ENCODE measurements around the gene ZNF483. TPM values are rescaled to one million over a fixed set of nuclear protein-coding genes. Genes with fewer than 3 reads are reported as not detected.
"Not testable (repeated sequence)": the region's sequence is repeated elsewhere in the genome, so short reads cannot be mapped to it uniquely, and the experiment has no call there.

Gene ZNF483
- total RNA-seq, 1 donor from 2014 or later: 2.7 TPM

DNA sequence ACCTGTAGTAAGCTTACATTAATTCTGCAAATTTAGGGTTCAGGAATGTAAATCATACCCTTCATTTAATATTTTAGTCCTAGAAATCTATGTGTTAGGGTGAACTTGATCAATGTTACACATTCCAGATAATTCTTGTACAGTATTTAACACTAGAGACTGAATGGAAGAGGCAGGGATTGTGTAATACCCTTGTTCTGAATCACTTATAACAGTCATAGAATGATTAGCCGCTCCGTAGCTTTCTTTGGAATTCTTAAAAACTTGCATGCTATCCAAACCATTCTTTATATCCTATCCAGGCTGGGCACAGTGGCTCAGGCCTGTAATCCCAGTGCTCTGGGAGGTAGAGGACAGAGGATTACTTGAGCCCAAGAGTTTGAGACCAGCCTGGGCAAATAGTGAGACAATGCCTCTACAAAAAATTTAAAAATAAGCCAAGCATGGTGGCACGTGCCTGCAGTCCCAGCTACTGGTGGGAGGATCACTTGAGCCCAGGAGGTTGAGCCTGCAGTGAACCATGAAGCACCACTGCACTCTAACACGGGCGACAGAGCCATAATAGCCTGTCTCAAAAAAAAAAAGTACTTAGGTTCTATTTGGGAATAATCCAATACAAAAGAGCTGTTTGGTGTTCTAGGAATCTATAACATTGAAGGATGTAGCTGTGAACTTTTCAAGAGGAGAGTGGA lies 8.3 kb downstream of the ZNF483 start:
- H3K9me3 Mint-ChIP-seq: peaks cover 8% of the 10 kb centered on the region
- ATAC-seq (ENCODE audit: low read depth) (no peak), DNase-seq (no peak)
- no peaks in the 10 kb centered on the region for H3K27me3 Mint-ChIP-seq
- H3K4me3 Mint-ChIP-seq: no peak overlapping the region
- intact Hi-C loops (cut with micrococcal nuclease): no loop called here
- peaks cover 25% of the 10 kb centered on the region for H3K36me3 Mint-ChIP-seq (ENCODE audit: low read depth)
- no peaks in the 10 kb centered on the region for H3K4me1 Mint-ChIP-seq
- ChIA-PET POLR2A (no interaction called here), CTCF (no interaction called here)
- H3K27ac Mint-ChIP-seq: no peak overlapping the region
- TF ChIP-seq, protein P1, sequence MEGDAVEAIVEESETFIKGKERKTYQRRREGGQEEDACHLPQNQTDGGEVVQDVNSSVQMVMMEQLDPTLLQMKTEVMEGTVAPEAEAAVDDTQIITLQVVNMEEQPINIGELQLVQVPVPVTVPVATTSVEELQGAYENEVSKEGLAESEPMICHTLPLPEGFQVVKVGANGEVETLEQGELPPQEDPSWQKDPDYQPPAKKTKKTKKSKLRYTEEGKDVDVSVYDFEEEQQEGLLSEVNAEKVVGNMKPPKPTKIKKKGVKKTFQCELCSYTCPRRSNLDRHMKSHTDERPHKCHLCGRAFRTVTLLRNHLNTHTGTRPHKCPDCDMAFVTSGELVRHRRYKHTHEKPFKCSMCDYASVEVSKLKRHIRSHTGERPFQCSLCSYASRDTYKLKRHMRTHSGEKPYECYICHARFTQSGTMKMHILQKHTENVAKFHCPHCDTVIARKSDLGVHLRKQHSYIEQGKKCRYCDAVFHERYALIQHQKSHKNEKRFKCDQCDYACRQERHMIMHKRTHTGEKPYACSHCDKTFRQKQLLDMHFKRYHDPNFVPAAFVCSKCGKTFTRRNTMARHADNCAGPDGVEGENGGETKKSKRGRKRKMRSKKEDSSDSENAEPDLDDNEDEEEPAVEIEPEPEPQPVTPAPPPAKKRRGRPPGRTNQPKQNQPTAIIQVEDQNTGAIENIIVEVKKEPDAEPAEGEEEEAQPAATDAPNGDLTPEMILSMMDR (IDR thresholded peaks at IDR 0.05): no peak

DNA sequence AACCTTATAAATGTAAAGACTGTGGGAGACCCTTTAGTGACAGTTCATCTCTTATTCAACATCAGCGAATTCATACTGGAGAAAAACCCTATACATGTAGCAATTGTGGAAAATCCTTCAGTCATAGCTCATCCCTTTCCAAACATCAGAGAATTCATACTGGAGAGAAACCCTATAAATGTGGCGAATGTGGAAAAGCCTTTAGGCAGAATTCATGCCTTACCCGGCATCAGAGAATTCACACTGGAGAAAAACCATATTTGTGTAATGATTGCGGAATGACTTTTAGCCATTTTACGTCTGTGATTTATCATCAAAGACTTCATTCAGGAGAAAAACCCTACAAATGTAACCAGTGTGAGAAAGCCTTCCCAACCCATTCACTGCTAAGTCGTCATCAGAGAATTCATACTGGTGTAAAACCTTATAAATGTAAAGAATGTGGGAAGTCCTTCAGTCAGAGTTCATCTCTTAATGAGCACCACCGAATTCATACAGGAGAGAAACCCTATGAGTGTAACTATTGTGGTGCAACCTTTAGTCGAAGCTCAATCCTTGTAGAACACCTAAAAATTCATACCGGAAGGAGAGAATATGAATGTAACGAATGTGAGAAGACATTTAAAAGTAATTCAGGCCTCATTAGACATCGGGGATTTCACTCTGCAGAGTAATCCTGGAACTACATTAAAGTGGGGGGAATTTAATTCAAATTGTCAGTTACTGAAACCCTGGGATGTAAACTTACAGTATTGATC lies 17.7 kb downstream of the ZNF483 start:
- TF ChIP-seq, protein P1 (IDR thresholded peaks at IDR 0.05): no peak
- H3K27me3 Mint-ChIP-seq: no peaks in the 10 kb centered on the region
- peaks cover 49% of the 10 kb centered on the region for H3K9me3 Mint-ChIP-seq
- no peaks in the 10 kb centered on the region for H3K4me1 Mint-ChIP-seq
- intact Hi-C loops (cut with micrococcal nuclease): no loop called here
- ChIA-PET CTCF (no interaction called here), POLR2A (no interaction called here)
- no peak overlapping the region for H3K4me3 Mint-ChIP-seq
- H3K27ac Mint-ChIP-seq: no peak overlapping the region
- peaks cover 50% of the 10 kb centered on the region for H3K36me3 Mint-ChIP-seq (ENCODE audit: low read depth)
- DNase-seq (no peak), ATAC-seq (ENCODE audit: low read depth) (no peak)

DNA sequence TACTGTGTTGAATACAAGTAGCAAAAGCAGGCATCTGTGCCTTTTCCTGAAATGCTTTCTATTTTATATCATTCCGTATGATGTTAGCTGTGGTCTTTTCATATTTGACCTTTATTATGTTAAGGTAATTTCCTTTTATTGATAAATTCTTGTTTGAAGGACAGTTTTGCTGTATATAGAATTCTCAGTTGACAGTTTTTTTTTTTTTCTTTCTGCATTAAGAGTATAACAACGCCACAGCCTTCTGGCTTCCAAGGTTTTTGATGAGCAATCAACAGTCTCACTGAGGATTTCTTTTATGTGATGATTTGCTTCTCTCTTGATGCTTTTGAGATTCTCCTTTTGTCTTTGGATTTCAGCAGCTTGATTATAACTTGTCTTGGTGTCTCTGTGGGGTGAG lies 23.6 kb downstream of the ZNF483 start:
- H3K4me1 Mint-ChIP-seq: no peaks in the 10 kb centered on the region
- H3K36me3 Mint-ChIP-seq (ENCODE audit: low read depth): peaks cover 30% of the 10 kb centered on the region
- H3K4me3 Mint-ChIP-seq: no peak overlapping the region
- ATAC-seq (ENCODE audit: low read depth) (no peak), DNase-seq (no peak)
- no peaks in the 10 kb centered on the region for H3K27me3 Mint-ChIP-seq
- peaks cover 46% of the 10 kb centered on the region for H3K9me3 Mint-ChIP-seq
- ChIA-PET CTCF (no interaction called here), POLR2A (no interaction called here)
- TF ChIP-seq, protein P1 (IDR thresholded peaks at IDR 0.05): no peak
- intact Hi-C loops (cut with micrococcal nuclease): no loop called here
- no peak overlapping the region for H3K27ac Mint-ChIP-seq

DNA sequence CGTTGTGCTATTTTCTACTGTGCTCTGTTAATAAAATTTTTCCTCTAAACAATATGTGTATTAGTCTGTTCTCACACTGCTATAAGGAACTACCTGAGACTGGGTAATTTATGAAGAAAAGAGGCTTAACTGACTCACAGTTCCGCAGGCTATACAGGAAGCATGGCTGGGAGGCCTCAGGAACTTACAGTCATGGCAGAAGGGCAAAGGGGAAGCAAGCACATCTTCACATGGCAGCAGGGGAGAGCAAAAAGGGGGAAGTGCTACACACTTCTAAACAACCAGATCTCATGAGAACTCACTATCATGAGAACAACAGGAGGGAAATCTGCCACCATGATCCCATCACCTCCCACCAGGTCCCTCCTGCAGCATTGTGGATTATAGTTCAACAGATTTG lies 30.4 kb downstream of the ZNF483 start:
- H3K9me3 Mint-ChIP-seq: peaks cover 35% of the 10 kb centered on the region
- H3K36me3 Mint-ChIP-seq (ENCODE audit: low read depth); CTCF ChIA-PET: not testable (repeated sequence)

DNA sequence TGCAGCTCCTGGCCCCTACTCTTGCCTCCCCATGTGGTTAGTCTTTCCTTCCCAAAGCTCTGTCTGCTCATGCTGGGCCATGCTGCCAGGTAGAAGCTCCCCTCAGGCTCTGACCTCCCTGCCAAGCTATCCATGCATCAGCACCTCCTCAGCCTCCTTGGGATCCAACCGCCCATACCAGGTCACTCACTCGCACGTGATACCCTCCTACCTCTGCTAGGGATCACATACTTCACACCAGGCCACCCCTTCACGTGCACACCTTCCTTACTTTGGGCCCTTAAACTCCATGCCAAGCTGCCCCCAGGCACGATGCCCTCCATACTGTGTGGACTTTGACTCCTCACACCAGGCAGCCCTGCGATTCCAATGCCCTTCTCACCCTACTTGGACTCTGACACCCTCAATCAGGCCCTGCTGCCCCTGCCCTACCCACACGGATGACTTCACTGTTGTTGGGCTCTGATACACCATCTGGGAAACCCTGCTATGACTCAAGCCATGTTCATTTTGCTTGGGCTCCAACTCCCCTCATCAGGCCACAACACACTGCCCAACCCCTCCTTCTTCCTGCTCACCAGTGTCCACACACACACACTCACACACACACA lies 34.1 kb downstream of the ZNF483 start:
- POLR2A ChIA-PET: no interaction called here
- CTCF ChIA-PET: no interaction called here
- no peak overlapping the region for H3K27ac Mint-ChIP-seq
- H3K27me3 Mint-ChIP-seq: no peaks in the 10 kb centered on the region
- no peak overlapping the region for H3K4me3 Mint-ChIP-seq
- intact Hi-C loops (cut with micrococcal nuclease): no loop called here
- ATAC-seq (ENCODE audit: low read depth): no peak
- H3K9me3 Mint-ChIP-seq: peaks cover 26% of the 10 kb centered on the region
- DNase-seq: no peak
- TF ChIP-seq, protein P1 (IDR thresholded peaks at IDR 0.05): no peak
- H3K36me3 Mint-ChIP-seq (ENCODE audit: low read depth): no peaks in the 10 kb centered on the region
- H3K4me1 Mint-ChIP-seq: no peaks in the 10 kb centered on the region

More for the DNA sequence above, 30.4 kb downstream of the ZNF483 start:
- POLR2A ChIA-PET; DNase-seq; ATAC-seq (ENCODE audit: low read depth); H3K27ac Mint-ChIP-seq; intact Hi-C loops (cut with micrococcal nuclease); H3K4me3 Mint-ChIP-seq; H3K27me3 Mint-ChIP-seq; H3K4me1 Mint-ChIP-seq: not testable (repeated sequence)

All from activated B cell treated with CpG ODN at 0.5 μM for 24 hours (primary cell).